Effector CD4-positive, alpha-beta T cell (primary cell): ENCODE measurements around the gene LGALS4.
"Not testable (repeated sequence)": the region's sequence is repeated elsewhere in the genome, so short reads cannot be mapped to it uniquely, and the experiment has no call there.

Experiments
- DNase-seq: peaks from one replicate; pipeline ENCODE4 v3.0.0-alpha.2; 2020
- total RNA-seq: gene quantifications from one replicate; lab custom pipeline; 2026; lab: John Stamatoyannopoulos, UW

The LGALS4 gene, protein sequence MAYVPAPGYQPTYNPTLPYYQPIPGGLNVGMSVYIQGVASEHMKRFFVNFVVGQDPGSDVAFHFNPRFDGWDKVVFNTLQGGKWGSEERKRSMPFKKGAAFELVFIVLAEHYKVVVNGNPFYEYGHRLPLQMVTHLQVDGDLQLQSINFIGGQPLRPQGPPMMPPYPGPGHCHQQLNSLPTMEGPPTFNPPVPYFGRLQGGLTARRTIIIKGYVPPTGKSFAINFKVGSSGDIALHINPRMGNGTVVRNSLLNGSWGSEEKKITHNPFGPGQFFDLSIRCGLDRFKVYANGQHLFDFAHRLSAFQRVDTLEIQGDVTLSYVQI
- total RNA-seq, result 2.1 reads per million, percentile 4 among the genes with 10 or more reads in this experiment

DNA sequence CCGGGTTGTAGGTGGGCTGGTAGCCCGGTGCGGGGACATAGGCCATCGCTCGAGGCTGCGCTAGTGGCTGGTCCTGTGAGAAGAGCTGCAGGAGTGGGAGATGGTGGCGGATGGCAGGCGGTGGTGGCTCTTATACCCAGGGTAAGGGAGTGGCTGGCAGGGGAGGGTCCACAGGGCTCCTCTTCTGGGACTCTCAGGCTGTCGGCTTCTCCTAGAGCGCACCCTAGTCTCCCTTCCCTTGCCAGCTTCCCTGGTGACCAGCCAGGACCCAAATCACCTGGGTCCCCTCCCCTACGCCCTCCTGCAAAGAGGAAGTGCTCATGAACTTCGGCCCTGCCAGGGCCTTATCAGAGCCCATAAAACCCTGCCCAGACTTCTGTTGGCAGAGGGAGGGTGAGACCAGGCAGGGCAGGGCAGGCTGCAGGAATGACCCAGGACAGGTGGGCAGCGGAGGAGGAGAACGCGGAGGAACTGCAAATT, at the start of gene LGALS4:
TSS of gene LGALS4 (minus strand) at position 105 of the 480 bp plus-strand sequence. CDS start at position 46, 59 bp downstream.
- DNase-seq, result no peak

DNA sequence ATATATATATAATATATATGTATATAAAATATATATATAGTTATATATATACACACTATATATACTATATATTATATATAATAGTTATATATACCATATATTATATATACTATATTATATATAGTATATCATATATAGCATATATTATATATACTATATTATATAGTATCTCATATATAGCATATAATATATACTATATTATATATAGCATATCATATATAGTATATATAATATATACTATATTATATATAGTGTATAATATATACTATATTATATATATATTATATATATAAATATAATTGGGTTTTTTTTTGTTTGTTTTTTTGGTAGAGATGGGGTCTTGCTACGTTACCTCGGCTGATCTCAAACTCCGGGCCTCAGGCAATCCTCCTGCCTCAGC, 48.6 kb upstream of the LGALS4 start:
- no peak for DNase-seq

DNA sequence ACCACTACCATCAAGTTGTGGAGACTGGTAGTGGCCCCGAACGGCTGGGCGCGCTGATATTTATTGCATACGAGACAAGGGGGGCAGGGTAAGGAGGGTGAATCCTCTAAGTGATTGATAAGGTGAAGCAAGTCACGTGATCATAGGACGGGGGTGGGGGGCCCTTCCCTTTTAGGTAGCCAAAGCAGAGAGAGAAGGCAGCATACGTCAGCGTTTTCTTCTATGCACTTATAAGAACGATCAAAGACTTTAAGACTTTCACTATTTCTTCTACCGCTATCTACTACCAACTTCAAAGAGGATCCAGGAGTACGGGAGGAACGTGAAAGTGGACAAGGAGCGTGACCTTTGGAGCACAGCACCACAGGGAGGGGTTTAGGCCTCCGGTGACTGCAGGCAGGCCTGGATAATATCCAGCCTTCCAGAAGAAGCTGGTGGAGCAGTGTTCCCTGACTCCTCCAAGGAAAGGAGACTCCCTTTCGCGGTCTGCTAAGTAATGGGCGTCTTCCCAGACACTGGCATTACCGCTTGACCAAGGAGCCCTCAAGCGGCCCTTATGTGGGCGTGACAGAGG, 47.0 kb upstream of the LGALS4 start:
- not testable (repeated sequence) for DNase-seq

DNA sequence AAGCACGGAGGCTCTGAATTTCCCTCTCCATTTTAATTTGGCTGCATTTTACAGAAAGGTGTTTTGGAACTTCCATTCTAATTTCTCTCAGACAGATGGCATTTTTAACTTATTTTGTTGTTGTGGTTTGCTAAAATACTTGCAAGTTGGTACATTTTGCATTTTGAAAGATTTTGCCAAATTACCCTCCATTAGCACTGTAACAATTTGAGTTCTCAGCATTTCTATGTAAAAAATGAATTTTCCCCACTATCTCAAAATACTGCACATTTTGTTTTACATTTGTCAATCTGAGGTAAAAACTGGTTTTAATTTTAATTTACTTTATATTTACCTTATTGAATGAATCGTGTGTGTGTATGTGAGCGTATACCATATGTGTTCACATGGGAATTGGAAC, 44.1 kb upstream of the LGALS4 start:
- no peak for DNase-seq

DNA sequence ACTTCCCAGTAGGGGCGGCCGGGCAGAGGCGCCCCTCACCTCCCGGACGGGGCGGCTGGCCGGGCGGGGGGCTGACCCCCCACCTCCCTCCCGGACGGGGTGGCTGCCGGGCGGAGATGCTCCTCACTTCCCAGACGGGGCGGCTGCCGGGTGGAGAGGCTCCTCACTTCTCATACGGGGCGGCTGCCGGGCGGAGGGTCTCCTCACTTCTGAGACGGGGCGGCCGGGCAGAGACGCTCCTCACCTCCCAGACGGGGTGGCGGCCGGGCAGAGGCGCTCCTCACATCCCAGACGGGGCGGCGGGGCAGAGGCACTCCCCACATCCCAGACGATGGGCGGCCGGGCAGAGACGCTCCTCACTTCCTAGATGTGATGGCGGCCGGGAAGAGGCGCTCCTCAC, 43.0 kb upstream of the LGALS4 start:
- DNase-seq, result not testable (repeated sequence)

DNA sequence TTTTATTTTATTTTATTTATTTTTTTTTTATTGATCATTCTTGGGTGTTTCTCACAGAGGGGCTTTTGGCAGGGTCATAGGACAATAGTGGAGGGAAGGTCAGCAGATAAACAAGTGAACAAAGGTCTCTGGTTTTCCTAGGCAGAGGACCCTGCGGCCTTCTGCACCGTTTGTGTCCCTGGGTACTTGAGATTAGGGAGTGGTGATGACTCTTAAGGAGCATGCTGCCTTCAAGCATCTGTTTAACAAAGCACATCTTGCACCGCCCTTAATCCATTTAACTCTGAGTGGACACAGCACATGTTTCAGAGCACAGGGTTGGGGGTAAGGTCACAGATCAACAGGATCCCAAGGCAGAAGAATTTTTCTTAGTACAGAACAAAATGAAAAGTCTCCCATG, 42.2 kb upstream of the LGALS4 start:
- DNase-seq, result not testable (repeated sequence)

DNA sequence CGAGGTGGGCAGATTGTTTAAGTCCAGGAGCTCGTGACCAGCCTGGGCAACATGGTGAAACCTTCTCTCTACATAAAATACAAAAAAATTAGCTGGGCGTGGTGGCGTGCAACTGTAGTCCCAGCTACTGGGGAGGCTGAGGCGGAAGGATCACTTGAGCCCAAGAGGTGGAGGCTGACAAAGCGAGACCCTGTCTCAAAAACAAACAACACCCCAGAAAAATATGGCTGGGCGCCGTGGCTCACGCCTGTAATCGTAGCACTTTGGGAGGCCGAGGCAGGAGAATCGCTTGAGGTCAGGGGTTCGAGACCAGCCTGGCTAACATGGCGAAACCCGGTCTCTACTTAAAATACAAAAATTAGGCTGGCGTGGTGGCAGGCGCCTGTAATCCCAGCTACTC, 40.5 kb upstream of the LGALS4 start:
- DNase-seq, result no peak

DNA sequence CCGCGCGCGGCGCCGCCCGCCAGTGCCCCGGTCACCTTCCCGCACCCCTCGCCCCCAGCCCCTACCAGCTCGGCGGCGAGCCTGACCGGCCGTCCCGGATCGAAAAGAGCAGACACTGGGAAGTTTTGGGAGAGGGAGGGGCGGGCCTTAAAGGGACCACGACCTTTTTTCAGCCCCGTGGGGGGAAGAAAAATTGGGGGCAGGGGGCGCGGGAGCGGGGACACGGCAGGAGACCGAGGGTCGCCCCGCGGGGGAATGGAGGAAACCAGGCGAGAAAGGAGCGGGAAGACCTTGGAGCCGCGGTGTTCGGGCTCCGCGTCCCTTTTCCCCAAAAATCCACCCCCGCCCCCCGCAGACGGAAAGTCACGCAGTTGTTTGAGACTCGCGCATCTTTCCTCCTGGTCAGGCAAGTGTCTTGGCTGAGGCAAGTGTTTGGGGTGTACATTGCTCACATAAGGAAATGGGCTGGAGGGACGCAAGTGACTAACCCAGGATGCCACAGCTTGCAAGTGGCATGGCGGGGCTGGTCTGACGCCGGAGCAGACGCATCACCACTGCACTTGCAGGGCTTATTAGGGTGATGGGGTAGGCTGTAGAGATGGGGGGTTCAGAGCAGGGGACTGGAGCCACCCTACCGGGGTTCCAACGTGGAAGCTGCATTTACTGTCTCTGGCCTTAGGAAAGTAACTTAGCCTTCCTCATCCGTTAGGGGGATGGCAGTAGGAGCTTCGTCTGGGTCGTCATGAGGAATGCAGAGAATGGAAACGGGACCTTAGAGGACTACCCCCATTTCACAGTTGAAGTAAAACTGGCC, 39.7 kb upstream of the LGALS4 start:
- DNase-seq, result peak; percentile 62

DNA sequence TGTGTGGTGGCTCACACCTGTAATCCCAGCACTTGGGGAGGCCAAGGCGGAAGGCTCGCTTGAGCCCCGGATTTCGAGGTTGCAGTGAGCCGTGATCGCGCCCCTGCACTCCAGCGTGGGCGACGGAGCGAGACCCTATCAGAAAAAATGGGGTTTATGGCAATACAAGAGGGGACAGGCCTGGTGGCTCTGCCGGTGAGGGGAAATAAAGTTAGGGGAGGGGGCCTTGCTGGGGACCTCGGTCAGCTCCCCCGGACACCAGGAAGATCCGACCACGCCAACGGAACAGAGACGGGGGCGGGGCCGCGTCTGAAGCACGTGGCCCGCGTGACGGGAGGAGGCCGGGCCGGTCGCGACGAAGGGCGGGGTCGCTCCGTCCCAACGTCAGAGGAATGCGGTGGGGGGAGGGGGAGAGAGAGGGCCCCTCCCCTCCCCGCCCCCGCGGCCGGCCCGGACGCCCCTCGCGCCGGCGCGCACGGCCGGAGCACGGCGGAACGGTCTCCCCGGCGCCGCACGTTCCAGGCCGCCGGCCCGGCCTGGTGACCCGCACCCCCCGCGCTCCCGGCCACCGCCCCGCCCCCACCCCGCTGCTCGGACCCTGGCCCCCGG, 39.0 kb upstream of the LGALS4 start:
- peak; percentile 83 for DNase-seq

DNA sequence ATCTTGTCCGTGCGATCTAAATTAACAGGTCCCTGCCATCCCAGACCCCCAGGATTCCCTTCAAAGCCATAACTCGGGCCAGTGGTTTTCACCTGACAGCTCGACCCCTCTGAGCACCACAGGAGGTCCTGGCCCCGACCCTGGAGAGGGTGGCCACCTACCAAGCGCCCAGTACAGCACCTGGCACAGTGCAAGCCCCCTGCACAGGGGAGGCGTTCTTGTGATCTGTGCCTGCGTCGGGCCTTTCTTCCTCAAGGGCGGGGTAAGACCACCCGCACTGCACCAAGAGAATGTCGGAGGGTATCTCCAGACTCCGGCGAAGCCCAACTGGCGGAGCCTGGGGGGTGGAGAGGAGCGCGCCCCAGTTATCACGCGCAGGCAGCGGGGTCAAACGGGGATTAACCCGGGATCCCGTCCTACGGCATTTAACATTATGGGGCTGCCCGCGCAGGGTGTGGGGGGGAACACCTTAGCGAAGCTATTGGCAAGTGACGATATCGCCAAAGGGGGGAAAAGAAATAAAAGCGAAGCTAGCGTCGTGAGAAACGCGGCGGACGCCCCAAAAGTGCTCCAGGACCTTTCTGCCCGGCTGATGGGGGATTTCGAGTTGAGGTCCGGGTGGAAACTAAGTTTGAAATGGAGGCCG, 38.4 kb upstream of the LGALS4 start:
- peak; percentile 27 for DNase-seq

DNA sequence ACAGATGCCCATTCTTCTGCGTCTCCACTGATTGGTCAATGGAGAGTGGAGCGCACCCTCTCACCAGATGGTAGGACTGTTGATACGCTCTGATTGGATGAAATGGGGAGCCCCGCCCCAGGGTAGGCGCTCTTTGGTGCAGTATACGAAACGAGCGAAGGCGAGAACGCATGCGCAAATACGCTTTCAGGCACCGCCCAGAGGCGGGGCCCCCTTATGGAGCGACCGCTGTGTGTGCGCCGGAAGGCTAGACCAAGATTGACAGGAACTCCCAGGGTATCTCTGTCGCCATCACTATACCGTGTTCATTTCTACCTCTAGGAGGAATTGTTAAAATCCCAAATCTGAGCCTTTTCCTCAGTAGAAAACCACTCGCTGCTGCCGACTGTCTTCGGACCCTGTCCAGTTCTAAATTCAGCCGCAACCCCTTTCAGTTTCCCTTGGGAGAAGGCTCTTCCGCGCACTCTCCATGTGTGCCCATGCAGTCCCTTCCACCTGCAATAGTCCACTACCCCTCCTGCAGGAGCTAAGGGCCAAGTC, 37.8 kb upstream of the LGALS4 start:
- DNase-seq, result peak; percentile 98

DNA sequence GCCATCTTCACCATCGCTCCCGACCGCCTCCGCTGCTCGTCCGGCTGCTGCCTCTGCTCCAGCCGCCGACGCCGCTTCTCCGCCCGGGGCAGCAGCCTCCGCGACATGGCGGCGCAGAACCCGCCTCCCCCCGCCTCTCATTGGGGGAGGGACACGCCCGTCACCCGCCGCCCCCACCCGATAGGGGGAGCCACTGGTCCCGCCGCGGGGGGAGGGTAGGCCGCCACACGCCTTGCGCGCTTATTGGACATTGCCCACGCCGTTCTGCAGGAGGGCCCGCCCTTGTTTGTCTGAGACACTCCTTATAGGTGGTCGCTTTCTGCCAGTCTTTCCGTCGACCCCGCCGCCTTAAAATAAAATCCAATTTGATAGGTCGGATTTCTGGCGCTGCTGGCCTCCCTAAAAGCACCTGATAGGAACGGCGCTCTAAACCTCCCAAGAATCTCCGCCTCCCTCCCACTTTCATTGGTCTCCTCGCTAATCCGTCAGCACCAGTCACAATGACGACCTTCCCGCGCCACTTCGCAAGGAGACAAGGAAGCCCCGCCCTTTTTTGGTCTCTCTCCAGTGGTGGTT, 37.2 kb upstream of the LGALS4 start, which contains the start of gene HNRNPL:
TSS of gene HNRNPL (minus strand) at position 127 of the 576 bp plus-strand sequence. CDS start at position 107, 20 bp downstream.
- peak; percentile 98 for DNase-seq

DNA sequence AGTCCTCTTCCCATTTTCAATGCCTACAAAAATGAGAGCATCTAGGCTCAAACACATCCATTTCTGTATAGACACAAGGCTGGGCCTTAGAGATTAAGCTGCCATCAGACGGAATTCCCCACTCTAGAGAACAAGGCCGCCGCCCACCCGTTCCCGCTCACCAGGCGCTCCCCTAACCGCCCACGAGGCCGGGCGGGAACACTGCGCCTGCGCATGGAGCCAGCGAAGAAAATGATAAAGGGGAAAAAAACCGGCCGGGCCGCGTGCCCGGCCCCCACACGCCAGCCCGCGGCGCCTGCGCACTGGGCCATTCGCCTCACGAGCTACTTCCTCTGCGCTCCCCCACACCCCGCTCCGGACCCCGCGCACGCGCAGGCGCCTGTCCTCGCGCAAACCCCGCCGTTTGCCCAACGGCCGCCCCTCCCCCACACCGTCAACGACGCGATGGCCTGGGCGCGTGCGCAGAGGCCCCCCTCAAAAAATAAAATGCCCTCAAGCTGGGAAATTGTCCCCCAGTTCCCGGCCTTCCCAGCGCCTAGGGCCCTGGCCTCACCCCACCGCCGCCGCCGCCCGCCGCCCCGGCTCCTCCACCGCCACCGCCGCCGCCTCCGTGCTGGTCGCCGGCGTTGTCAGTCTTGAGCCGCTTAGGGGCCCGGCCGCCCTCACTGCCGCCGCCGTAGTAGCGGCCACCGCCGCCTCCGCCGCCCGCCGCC, 36.6 kb upstream of the LGALS4 start:
- DNase-seq, result peak; percentile 94

DNA sequence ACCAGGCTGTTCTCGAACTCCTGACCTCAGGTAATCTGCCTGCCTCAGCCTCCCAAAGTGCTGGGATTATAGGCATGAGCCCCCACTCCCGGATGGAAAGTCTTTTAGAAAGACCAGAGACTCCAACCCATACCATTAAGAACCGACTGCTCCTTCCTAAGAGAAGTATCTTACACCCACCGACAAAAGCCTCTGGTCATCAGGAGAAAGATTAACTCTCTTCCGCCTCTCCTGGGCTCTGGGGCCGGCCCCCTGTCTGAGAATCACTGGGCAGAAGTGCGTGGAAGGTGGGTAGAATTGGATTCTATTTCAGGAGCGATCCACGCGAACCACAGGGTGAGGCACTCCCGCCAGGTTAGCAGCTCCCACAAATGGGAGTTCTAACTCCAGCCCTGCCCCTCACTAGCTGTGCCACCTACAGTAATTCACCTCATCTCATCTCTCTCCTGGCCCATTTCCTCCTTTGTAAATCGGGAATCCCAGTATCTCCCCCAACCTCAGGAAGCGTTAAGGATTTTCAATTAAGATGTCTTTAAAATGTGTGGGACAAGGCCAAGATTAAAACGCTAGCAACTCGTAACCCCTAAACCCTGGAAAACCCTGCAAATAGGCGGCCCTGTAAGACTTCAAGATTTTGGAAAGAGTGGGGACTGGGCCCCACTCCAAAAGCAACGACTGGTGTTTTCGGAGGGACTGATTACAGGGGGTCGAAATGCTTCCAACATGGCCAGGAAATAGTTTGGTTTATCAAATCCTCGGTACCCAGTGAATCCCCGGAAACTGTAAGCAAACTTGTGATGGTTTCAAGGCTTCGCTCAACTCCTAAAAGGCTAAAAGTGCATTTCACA, 35.8 kb upstream of the LGALS4 start:
- DNase-seq, result no peak

DNA sequence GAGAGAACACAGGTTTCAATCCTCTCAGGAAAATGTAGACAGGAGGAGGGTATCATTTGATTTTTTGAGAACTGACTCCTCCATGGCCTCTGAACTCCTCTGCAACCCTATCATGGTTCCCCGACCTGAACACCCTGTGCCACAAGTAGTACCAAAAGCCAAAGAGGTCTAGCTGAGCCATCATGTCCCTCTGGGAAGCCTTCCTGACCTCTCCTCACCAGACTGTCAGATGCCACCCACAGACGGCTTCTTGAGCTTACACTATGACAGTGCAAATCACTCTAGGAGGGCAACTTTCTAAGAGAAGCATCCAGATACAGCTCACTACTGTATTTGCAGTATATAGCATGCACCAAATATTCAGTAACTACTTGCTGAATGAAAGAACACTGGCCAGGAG, 33.4 kb upstream of the LGALS4 start:
- DNase-seq, result no peak

DNA sequence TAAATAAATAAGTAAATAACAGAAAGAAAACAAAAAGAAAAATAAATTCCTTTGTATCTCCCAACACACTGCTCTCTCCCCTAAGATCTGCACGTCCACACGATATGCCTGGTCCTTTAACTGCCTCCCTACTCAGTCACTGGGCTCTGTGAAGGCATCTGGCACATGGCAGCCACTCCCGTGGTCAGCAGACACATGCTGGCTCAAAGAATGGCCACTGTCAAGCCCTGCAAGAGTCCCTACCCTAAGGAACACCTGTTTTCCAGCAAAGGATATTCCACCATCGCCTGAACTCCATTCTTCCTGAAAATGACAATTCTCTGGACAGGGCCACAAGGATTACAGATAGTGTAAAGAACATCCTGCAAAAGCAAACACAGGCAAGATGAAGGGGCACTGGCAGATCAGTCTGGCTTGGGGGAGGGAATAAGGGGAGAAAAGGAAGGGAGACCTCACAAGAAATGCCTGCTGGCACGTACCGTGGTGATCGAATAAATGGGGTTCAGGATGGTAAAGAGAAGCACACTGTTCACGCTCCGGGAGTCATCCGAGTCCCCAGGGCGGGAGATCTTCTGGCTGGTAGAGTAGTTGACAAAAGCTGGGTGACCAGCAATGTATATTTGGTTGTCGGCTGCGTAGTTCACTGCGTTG, 32.8 kb upstream of the LGALS4 start:
- no peak for DNase-seq

DNA sequence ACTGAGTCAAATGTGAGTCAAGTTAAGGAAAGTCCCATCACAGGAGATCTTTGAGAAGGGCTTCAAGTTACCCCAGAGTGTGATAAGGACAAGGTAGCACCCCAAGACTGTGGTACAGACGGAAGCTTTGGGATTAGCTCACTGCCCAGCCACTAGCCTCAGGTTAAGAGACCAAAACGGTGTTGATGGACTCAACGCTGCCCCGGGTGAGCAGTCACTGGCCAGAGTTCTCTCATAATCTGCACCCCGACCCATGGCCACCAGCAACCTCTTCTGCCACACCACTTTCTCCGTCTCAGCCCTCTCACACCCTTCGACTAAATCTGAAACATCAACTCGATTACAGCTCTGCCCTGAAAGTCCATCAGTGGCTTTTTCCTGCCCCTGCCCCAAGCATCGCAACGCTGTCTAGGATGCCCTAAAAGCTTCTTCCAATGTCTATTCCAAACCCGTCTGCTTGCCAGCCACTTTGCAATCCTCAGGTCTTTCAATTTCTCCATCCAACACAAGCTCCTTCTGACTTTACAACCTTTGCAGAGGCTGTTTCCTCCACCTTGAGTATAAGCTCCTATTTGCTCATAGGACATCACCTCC, 31.4 kb upstream of the LGALS4 start:
- DNase-seq, result no peak

DNA sequence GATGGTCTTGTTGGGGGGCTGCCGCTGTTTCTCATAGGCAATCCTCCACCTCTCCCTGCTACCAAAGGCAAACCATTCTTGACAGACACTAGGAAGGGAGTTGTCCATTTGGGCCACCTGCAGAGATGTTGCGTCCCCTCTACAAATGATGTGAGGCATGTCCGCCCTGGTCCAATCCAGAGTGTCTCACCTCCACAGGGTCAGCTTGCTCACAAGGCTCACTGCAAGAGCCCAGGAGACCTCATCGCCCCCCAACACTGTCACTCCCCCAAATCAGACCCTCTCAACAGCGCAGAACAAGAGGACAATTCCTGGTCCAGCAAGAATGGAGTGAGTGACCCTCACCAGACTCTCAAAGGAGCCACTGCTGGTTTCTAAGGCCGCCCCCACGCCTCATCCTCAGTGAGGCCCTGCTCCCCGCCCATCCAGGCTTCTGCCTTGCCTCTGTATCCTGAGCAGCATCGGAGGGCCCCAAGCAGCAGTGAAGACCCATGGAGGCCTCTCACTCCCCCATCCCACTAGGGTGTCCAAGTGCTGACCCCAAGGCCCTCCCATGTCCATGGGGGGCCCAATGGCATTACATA, 30.5 kb upstream of the LGALS4 start:
- DNase-seq, result no peak
